CD4-positive, alpha-beta T cell treated with Interleukin-15 for 4 hours (primary cell): ENCODE results near the gene GGN.

Experiments used
- DNase-seq: peaks from one replicate; pipeline ENCODE4 v3.0.0-alpha.2; 2020; ENCODE audit warnings: low spot score

GGN gene, protein sequence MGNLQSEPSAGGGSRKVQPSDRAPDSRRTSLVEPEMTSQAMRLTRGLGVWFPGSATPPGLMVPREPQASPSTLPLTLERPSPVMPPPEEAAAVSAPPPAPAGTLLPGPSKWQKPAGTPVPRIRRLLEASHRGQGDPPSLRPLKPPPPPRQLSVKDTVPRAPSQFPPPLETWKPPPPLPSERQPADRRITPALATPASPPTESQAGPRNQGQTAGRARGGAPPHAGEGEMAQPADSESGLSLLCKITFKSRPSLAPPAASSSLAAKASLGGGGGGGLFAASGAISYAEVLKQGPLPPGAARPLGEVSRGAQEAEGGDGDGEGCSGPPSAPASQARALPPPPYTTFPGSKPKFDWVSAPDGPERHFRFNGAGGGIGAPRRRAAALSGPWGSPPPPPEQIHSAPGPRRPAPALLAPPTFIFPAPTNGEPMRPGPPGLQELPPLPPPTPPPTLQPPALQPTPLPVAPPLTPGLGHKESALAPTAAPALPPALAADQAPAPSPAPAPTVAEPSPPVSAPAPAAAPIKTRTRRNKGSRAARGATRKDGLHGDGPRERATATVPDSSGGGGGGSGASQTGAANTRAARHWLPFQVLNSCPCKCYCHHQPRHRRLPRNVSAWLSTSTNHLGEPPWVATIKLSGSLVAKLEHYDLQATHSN

DNA sequence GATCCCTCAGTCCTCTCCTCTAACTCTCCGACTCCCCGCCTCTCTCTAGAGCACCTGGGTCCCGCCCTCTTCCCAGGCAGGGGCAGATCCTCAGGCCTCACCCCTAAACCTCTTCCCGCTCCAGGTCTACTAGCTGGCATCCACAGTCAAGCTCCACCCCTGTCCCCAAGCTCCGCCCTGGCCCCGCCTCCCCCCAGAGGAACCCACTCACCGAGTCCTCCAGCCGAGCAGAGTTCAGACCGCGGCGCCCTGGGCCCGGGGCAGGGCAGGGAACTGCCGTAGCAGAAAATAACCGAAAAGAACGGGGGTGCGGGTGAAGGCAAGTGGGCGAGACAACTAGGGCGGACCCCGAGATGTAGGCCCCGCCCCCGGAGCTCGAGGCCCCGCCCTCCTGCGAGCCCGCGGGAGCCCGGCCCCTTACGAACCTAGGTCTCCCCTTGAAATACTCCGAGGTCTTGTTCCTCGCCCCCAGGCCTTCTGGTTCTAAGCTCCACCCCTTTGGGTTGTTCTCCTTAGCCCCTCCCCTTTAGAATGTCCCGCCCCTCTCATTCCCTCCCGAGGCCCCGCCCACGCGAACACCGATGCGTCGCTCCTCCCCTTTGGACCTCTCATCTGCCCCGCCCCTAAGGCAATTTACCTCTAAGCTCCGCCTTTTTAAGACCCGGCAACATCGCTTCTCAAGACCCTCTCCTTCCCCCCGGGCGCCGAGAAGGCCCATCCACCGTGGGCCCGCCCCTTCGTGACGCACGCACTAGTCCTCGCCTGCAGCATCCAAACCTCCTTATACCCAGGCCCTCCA is at the start of gene GGN:
TSS of gene GGN (minus strand) at position 485 of the 799 bp plus-strand sequence. CDS start 773 bp downstream, outside the sequence.
- DNase-seq: peak; percentile 80

DNA sequence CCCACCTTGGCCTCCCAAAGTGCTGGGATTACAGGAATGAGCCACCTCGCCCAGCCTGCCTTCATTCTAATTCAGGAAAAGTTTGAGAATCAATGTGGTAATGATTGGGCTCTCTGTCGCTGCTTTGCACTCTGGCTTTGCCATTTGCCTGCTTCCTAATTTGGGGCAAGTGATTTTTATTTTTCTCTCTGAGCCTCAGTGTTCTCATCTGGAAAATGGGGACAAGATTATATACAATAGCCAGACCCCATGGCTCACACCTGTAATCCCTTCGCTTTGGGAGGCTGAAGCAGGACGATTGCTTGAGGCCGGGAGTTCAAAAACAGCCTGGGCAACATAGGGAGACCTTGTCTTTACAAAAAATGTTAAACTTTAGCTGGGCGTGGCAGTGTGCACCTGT is 49.5 kb upstream of the GGN start:
- DNase-seq: no peak

DNA sequence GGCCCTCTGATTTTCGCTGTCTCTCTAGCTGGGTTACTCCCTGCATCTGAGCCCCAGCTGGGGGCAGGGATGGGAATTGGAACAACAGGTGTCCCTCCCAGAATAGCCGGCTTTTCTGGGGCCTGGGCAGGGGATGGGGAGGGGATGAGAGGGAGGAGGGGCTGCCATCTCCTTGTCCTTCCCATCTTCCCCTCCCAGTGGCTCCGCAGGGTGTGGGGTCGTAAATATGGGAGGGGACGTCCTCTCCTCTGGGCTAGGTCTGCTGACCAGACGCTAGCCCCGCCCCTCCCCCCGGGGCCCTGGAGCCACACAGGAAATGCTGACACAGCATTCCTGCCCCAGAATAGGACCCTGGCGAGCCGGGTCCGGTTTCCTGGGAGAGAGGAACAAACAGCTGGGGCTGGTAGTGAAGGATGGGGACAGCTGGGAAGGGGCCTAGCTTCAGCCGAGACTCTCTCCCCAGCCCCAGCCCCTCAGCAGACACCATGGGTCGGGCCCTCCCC is 46.8 kb upstream of the GGN start:
- DNase-seq: no peak

DNA sequence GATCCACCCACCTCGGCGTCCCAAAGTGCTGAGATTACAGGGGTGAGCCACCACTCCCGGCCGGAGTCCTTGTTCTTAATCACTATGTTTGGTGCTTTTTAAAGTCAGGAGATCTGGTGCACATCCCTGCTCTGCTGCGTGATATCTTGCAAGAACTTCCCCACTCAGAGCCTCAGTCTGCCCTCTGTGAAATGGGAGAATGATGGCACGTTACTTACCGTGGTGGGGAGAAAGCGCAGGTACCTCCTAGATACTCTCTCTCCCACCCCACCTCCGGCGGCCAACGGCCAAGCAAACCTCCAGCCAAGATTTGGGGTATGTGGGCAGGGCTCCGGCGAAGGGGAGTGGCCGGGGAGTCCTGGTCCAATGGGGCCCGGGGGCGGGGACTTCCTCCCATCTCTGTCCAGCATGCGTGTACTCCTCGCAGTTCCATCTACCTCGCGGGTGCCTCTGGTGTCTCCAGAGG is 45.5 kb upstream of the GGN start, which contains the start of gene RYR1:
TSS of gene RYR1 (plus strand) at position 424 of the 466 bp plus-strand sequence. CDS start 139 bp downstream, outside the sequence.
- peak; percentile 24 for DNase-seq

DNA sequence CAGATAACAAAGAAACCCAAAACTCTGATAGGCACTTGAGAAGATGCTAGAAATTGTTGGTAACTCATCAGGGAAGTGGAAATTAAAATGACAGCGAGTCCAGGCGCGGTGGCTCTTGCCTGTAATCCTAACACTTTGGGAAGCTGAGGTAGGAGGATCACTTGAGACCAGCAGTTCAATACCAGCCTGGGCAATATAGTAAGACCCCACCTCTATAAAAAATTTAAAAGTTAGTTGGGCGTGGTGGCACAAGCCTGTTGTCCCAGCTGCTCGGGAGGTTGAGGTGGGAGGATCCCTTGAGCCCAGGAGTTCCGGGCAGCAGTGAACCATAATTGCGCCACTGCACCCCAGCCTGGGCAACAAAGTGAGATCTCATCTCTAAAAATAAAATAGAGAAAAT is 43.1 kb upstream of the GGN start:
- no peak for DNase-seq

DNA sequence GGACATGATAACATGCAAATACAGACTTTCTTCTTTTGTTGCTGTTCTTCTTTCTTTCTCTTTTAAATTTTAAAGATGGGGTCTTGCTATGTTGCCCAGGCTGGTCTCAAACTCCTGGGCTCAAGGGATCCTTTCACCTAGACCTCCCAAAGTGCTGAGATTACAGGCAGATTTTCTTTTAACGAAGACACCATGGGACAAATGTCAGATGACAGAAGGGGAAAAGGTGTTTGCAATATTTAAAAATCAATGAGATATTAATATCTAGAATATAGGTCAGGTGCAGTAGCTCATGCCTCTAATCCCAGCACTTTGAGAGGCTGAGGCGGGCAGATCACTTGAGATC is 42.0 kb upstream of the GGN start:
- DNase-seq: no peak

DNA sequence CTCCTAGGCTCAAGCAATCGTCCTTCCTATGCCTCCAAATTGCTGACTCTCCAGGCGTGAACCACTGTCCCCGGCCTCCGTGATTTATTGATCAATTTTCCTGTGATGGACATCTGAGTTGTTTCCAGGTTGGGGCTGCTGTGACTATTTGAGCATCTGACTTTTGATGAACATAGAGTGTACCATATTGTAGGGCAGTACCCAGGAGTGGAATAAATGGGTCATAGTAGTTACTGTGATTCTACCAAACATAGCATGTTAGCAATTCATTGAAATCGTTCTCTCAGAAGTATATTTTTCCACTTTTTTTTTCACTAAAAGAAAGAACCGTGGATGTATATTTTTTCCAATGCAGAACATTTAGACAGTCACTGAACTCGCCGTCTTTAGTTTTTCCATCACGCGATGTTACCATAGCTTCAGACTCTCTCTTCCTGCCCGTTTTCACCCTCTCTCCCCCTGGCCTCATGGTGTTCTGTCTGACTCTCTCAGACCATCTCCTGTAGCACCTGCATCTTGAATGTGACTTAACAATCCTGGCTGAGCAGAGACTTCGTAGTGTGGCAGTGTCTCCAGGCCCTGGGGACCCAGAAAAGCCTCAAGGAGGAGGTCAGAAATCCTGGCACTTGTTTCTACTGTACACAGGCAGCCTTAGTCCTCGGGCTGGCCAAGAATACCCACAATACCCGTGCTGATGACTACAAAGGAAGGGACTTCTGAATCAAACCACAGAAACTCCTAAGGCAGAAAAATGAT is 41.4 kb upstream of the GGN start:
- DNase-seq: no peak

DNA sequence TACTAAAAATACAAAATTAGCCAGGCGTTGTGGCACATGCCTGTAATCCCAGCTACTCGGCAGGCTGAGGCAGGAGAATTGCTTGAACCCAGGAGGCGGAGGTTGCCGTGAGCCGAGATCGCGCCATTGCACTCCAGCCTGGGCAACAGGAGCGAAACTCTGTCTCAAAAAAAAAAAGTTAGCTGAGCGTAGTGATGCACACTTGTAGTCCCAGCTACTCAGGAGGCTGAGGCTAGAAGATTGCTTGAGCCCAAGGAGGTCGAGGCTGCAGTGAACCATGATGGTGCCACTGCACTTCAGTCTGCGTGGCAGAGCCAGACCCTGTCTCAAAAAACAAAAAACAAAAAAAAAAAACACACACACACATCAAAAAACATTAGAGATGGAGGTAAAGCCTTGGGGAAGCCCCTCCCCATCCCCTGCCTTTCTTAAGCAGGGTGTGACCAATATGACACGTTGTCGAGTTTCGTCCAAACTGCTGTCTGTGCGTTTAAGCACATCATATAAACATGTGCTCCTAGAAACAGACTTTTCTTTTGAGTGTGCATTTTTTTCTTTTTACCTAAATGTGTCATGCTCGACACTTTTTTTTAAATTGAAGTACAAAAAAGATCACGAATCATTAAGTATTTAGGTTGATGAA is 39.3 kb upstream of the GGN start:
- DNase-seq: peak; percentile 37

DNA sequence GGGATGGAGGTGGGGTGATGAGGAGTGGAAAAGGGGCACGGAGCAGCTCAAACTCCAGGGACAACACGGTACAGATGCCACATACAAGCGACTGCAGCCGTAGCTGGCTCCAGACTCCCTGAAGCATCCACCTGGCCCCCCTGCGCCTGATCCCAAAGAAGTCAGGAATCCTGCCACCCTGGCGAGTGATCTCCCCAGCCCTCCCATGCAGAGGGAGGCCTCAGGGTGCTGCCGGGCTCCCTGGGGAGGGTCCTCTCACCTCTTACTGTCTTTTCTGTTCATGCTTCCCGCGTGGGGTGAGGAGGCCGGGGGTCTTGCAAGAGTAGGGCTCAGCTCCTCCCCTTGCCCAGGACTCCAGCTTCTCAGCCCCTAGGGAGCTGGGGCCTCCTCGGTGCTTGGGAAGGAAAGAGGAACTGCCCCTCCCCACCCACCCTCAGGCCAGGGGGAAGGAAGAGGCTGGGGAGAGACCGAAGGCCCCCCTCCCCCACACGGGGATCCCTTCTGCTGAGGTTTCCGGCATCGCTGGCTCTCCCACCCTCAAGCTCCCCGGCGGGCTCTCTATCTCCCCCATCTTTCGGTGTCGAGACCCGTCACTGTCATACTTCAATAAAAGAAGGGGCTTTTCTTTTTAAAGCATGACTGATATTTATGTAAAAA is 38.1 kb upstream of the GGN start, which contains the start of gene RASGRP4:
TSS of gene RASGRP4 (minus strand) at position 410 of the 657 bp plus-strand sequence. CDS start at position 282, 128 bp downstream.
- DNase-seq: peak; percentile 14

DNA sequence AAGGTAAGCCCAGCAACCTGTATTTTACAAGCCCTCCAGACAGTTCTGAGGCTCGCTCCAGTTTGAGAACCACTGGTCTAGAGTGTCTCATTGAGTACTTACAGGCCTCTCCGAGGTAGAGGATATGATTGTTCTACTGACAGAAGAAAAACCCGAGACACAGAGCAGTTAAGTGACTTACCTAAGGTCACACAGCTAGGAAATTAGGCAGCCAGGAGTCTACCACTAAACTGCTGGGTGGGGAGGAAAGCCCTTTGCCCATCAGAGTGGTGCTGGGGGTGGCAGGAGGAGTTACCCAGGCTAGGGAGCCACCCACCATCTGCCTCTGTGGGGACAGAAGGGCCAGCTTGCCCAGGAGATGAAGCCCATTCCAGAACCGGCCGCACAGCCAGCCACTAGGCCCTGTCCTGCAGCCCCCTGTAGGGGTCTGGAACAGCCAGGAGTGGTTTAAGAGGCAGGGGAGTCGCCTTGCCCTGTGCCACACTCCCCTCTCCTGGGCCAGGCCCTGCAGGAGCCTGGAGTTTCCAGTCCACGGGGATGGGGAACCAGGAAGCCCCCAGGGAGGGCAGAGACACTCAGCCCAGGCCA is 37.5 kb upstream of the GGN start:
- no peak for DNase-seq

DNA sequence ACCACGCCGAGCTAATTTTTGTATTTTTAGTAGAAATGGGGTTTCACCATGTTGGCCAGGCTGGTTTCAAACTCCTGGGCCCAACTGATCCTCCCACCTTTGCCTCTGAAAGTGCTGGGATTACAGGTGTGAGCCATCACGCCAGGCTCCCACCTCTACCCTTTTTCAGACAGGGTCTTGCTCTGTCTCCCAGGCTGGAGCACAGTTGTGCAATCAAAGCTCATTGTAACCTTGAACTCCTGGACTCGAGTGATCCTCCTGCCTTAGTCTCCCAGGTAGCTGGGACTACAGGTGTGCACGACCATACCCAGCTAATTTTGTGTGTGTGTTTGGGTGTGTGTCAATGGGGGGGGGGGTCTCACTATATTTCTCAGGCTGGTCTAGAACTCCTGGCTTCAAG is 36.4 kb upstream of the GGN start:
- no peak for DNase-seq

DNA sequence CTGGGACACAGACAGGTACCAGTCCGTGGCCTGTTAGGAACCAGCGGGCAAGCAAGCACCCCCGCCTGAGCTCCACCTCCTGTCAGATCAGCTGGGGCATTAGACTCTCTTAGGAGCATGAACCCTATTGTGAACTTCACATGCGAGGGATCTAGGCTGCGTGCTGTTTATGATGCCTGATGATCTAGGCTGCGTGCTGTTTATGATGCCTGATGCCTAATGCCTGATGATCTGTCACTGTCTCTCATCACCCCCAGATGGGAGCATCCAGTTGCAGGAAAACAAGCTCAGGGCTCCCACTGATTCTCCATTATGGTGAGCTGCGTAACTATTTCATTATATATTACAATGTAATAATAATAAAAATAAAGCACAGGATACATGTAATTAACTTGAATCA is 34.6 kb upstream of the GGN start:
- DNase-seq: no peak

DNA sequence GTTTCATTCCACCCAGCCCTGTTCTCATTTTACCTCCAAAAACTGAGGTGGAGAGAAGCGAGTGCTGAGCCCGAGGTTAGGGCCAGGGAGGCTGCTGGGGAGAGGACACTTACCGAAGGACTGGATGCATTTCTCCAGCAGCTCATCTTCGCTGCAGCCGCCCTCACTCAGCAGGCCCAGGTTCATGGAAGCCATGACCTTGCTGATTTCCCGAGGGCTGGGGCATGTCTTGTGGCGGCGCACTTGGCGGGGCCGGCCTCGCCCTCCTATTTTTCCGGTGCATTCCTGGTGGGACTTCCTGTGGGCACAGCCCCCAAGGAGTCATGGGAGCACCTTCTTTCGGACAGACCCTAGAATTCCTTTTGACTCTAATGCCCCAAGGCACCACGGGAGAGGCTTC is 34.0 kb upstream of the GGN start:
- no peak for DNase-seq

DNA sequence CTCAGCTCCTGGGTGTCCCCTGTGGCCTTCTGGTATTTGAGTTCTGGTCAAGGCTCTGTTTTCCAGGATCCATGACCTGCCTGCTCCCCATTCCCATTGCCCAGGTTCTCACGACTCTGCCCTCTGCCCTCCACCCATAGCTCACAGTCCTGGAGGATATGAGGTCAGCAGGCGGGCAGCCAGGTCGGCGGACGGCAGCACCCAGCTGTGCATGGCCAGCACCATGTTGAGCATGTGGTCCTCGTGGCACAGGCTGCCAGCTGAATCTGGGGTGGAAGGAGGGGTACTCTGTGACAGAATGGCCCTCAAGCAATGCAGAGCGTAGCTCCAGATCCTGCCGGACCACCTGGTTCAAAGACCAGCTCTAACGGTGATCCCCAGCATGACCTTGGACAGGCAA is 33.1 kb upstream of the GGN start:
- no peak for DNase-seq

DNA sequence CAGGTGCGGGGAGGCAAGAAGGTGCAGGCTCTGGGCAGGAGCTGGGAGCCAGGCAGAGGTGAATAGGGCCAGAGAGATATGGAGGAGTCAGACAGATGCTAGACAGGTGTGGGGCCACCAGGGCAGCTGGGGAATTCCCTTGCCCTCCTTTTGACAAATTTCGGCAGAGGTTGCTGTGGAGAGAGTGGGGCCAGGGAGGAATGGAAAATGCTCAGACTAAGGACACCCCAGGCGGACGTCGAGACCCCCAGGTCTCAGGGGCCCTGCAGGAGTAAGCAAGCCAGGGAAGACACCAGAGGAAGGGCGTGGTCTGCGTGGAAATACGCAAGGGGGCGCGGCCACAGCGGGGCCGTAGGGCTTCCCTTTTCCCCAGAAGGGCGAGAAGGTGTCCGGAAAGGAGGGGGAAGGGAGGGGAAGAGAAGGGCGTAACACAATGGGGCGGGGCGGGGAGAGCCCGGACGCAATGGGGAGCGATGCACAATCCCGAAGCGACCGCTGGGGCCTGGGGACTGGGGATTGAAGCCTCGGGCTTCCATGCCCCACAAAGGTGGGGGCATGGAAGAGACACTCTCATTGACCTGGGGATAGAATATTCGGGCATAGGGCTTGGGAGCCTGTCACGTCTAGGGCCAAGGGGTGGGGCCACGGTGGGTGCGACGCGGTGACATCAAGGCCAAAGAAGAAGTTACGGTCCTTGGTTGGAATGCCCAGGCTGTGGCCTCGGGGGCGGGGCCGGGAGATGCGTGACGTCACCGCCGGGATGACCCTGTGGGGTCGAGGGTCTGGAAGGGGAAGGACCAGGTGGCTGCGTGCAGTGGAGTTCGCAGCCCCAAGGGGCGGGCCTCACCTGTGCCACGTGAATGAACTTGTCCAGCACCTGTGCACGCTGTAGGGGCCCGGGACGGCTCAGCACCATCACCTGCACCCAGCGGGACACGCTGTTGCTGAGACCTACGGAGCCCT is 30.0 kb upstream of the GGN start:
- peak; percentile 66 for DNase-seq

DNA sequence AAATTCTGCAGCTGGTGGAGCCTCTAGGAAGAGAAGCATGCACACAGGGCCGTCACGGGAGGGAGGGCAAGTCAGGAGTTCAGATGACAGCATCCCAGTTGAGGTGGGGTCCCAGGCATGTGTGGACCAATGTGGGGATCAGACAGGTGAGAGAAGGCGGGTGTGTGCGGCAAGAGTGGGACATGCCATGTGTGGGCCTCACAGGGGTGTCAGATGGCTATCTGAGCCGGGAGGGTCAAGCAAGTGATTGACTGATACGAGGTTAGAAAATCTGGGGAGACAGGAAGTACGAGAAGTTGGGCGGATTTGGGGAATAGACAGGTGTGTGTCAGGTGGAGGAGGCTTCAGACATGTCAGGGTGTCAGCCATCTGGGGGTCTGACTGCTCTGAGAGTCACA is 29.3 kb upstream of the GGN start:
- no peak for DNase-seq

DNA sequence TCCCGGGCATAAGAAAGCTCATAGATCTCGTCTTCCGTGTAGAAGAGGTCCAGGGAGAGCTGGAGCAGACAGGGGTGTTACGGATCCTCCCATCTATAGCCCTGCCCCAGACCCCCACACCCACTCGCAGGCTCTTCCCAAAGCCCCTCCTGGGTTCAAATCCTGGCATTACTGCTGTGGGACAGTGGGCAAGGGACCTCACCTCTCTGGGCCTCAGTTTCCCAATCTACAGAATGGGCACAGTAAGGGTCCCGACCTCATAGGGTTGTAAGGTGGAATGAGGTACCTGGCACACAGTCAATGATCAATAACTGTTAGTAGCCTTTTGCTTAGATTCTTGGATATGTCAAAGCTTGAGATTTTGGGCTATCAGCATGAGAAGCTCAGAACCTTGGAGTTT is 25.6 kb upstream of the GGN start:
- no peak for DNase-seq

DNA sequence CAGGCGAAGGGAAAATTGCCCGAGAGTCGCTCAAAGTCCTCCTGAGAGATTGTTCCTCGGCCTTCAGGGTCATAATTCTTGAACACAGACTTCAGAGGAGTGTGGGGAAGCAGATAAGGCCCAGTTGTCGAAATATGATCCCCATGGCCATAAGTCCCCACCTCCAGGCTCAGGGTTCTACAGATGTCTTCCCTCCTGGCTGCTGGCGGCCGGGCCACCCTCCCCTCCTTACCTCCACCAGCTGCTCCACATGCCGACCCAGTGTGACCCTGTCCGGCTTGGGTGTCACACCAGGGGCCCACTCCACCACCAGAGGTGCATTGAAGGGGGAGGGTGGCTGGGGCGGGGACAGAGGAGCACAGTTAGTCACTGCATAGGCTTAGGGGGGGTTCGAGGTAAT is 25.1 kb upstream of the GGN start:
- no peak for DNase-seq

DNA sequence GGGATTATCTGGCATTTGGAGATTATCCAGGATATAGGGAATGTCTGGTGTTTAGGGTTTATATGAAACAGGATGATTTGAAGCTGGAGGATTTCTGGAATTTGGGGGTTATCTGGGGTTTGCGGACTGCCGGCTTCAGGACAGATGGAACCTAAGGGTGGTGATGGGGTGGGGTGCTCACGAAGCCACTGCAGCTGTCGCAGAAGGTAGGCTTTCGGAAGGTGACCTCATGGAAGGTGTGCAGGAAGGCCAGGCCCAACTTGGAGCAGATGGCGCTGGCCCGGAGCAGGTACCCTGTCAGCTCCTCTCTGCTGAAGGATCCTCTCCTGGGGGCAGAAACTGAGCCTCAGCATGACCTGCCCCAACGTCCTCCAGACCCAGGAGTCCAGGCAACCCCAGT is 24.7 kb upstream of the GGN start:
- no peak for DNase-seq
